Choroid plexus epithelial cell (primary cell): ENCODE results near the gene KCNJ14.
A peak's percentile ranks its signal among the peaks of the same experiment; 100 is the strongest.

Experiments
- DNase-seq: peaks from one replicate; pipeline ENCODE4 v3.0.0-alpha.2; 2010; ENCODE audit warnings: low read depth
- H3K4me3 ChIP-seq: 2 replicates; pipeline ENCODE4 v1.5.1; 2011; ENCODE audit warnings: low read depth, mild to moderate bottlenecking, control low read depth, low read length, moderate library complexity
- CTCF ChIP-seq: conservative IDR thresholded peaks from 2 replicates; pipeline ENCODE4 v1.5.1; 2011; ENCODE audit warnings: low read depth, mild to moderate bottlenecking, control low read depth, inconsistent platforms, low read length, moderate library complexity

KCNJ14 gene

GRCh38 chr19:48469934-48470680 lies 14.7 kb downstream of the KCNJ14 start:
- no peak for DNase-seq
- H3K4me3 ChIP-seq: peak overlapping the region; percentile 93
- TF ChIP-seq CTCF: no peak

GRCh38 chr19:48470856-48471255 lies 15.5 kb downstream of the KCNJ14 start:
- TF ChIP-seq CTCF: no peak
- DNase-seq: no peak
- H3K4me3 ChIP-seq: no peak overlapping the region

GRCh38 chr19:48471836-48472235 lies 16.5 kb downstream of the KCNJ14 start:
- DNase-seq: no peak
- no peak overlapping the region for H3K4me3 ChIP-seq
- TF ChIP-seq CTCF: no peak

GRCh38 chr19:48473161-48473966 lies 18.0 kb downstream of the KCNJ14 start:
- no peak for DNase-seq
- TF ChIP-seq CTCF: no peak
- H3K4me3 ChIP-seq: no peak overlapping the region

- TF ChIP-seq CTCF: no peak
- no peak for DNase-seq
- H3K4me3 ChIP-seq: no peak overlapping the region
Measured at GRCh38 chr19:48474084-48474592, 18.8 kb downstream of the KCNJ14 start.

- no peak overlapping the region for H3K4me3 ChIP-seq
- no peak for TF ChIP-seq CTCF
- DNase-seq: no peak
Measured at GRCh38 chr19:48475369-48476068, 20.1 kb downstream of the KCNJ14 start.
